Colonic mucosa (tissue), 4 donors: ENCODE results near the gene RESP18. TPM values are rescaled to one million over a fixed set of nuclear protein-coding genes. Genes with fewer than 3 reads are reported as not detected.

Experiments used
- DNase-seq: peaks from one replicate; pipeline ENCODE4 v3.0.0-alpha.2; 2020
- H3K27ac ChIP-seq: fragments of 200-600 bp; one replicate; pipeline ENCODE4 v1.8.0; 2021
- H3K27me3 ChIP-seq: fragments of 200-600 bp; one replicate; pipeline ENCODE4 v1.8.0; 2021
- H3K36me3 ChIP-seq: fragments of 200-600 bp; one replicate; pipeline ENCODE4 v1.8.0; 2021
- H3K4me1 ChIP-seq: fragments of 200-600 bp; one replicate; pipeline ENCODE4 v1.8.0; 2021; ENCODE audit warnings: mild to moderate bottlenecking
- H3K4me3 ChIP-seq: fragments of 200-600 bp; one replicate; pipeline ENCODE4 v1.8.0; 2021
- H3K9ac ChIP-seq, 2 donors: one replicate each; pipeline ENCODE4 v1.7.0; 2013; ENCODE audit warnings: control low read depth in 2 of 2, low read depth in 2 of 2, low read length in 2 of 2
- H3K9me3 ChIP-seq: fragments of 200-600 bp; one replicate; pipeline ENCODE4 v1.8.0; 2021
- CTCF ChIP-seq: fragments of 200-600 bp; IDR thresholded peaks from one replicate; pipeline ENCODE4 v1.8.0; 2022; ENCODE audit warnings: antibody characterized with exemption, mild to moderate bottlenecking
- intact Hi-C: fragments of 100-400 bp; cut with DNase I; formaldehyde crosslinking; loops from one replicate; pipeline ENCODE4 v1.14.1; 2022
- total RNA-seq, 2 donors: library from RNA; stranded (reverse); fragmentation: NEBNext Ultra II Directional in 1 of 2; extraction: Animal tissue kit (Norgen Biotek cat#: 25700) in 1 of 2; gene quantifications; one replicate each; pipeline ENCODE4 v1.2.1, GENCODE V29; 2021
- donor health status: healthy.
- donor health status: DM: no; HTN: no; CAD: no.
- donor health status: DM: no; HTN: no; CAD: no.

RESP18 gene
- total RNA-seq, 2 donors from 2014 or later = not detected

- no peaks in the 10 kb centered on the region for H3K36me3 ChIP-seq
- no peaks in the 10 kb centered on the region for H3K27me3 ChIP-seq
- peak overlapping the region; percentile 15 for H3K27ac ChIP-seq
- no peak for TF ChIP-seq CTCF
- no peak for DNase-seq
- H3K9me3 ChIP-seq = no peaks in the 10 kb centered on the region
- intact Hi-C loops = no loop called here
- H3K4me1 ChIP-seq = no peaks in the 10 kb centered on the region
- no peak overlapping the region for H3K4me3 ChIP-seq
- H3K9ac ChIP-seq = peak overlapping the region in 1 of 2 donors; percentile 26
Observed at GRCh38 chr2:219368690-219369191, 36.2 kb upstream of the RESP18 start.

GRCh38 chr2:219362524-219363164 lies 30.1 kb upstream of the RESP18 start:
- Histone ChIP-seq H3K9me3 (no peaks in the 10 kb centered on the region), H3K36me3 (no peaks in the 10 kb centered on the region), H3K9ac (no peak overlapping the region), H3K4me1 (no peaks in the 10 kb centered on the region), H3K27me3 (peaks cover 13% of the 10 kb centered on the region), H3K27ac (no peak overlapping the region), H3K4me3 (no peak overlapping the region)
- DNase-seq = peak; percentile 57
- intact Hi-C loops = no loop called here
- TF ChIP-seq CTCF = no peak

- no peak for TF ChIP-seq CTCF
- no peak overlapping the region for H3K9ac ChIP-seq
- H3K9me3 ChIP-seq = no peaks in the 10 kb centered on the region
- intact Hi-C loops = no loop called here
- H3K27ac ChIP-seq = no peak overlapping the region
- DNase-seq = no peak
- H3K4me3 ChIP-seq = no peak overlapping the region
- H3K36me3 ChIP-seq = no peaks in the 10 kb centered on the region
- H3K4me1 ChIP-seq = no peaks in the 10 kb centered on the region
- peaks cover 19% of the 10 kb centered on the region for H3K27me3 ChIP-seq
Observed at GRCh38 chr2:219362072-219362471, 29.5 kb upstream of the RESP18 start.

- Histone ChIP-seq H3K4me1 (no peaks in the 10 kb centered on the region), H3K27ac (no peak overlapping the region), H3K4me3 (no peak overlapping the region), H3K27me3 (peaks cover 24% of the 10 kb centered on the region), H3K9ac (no peak overlapping the region), H3K36me3 (no peaks in the 10 kb centered on the region), H3K9me3 (no peaks in the 10 kb centered on the region)
- intact Hi-C loops = no loop called here
- DNase-seq = no peak
- no peak for TF ChIP-seq CTCF
Observed at GRCh38 chr2:219358170-219359075, 25.9 kb upstream of the RESP18 start.

GRCh38 chr2:219356834-219357233 lies 24.3 kb upstream of the RESP18 start:
- intact Hi-C loops = no loop called here
- H3K9ac ChIP-seq = no peak overlapping the region
- no peaks in the 10 kb centered on the region for H3K4me1 ChIP-seq
- H3K9me3 ChIP-seq = no peaks in the 10 kb centered on the region
- H3K4me3 ChIP-seq = no peak overlapping the region
- peaks cover 24% of the 10 kb centered on the region for H3K27me3 ChIP-seq
- no peak for DNase-seq
- TF ChIP-seq CTCF = no peak
- no peak overlapping the region for H3K27ac ChIP-seq
- no peaks in the 10 kb centered on the region for H3K36me3 ChIP-seq
